Esophagus muscularis mucosa (tissue), 4 donors: Measurements from ENCODE around the gene TMEM167B. TPM values are rescaled to one million over a fixed set of nuclear protein-coding genes. Genes with fewer than 3 reads are reported as not detected.

Experiments used
- DNase-seq: peaks from one replicate; pipeline ENCODE4 v3.0.0-alpha.2; 2017; ENCODE audit errors: extremely low spot score
- H3K27ac ChIP-seq, 4 donors: fragments of 200-600 bp; sonication (generic); replicated peaks in 1 of 4; 1 replicate in 3 of 4; 2 replicates in 1 of 4; pipeline ENCODE4 v1.5.1; 2016 to 2019; ENCODE audit warnings: mild to moderate bottlenecking in 1 of 4
- H3K27me3 ChIP-seq, 4 donors: fragments of 200-600 bp; sonication (generic); one replicate each; pipeline versions ENCODE4 v1.5.1 to v1.6.0; 2016 to 2019
- H3K36me3 ChIP-seq, 4 donors: fragments of 200-600 bp; sonication (generic); one replicate each; pipeline ENCODE4 v1.5.1; 2016 to 2019
- H3K4me1 ChIP-seq, 4 donors: fragments of 200-600 bp; sonication (generic); one replicate each; pipeline ENCODE4 v1.5.1; 2016 to 2019
- H3K4me3 ChIP-seq, 4 donors: fragments of 200-600 bp; sonication (generic); 1 replicate in 2 of 4; 2 replicates in 2 of 4; pipeline ENCODE4 v1.5.1; 2016 to 2019; ENCODE audit warnings: mild to moderate bottlenecking in 4 of 4, moderate library complexity in 1 of 4
- H3K9me3 ChIP-seq, 4 donors: fragments of 200-600 bp; sonication (generic); 1 replicate in 3 of 4; 2 replicates in 1 of 4; pipeline ENCODE4 v1.5.1; 2016 to 2019
- CTCF ChIP-seq, 3 experiments: fragments of 200-600 bp in 2 of 3; fragments of 450-650 bp in 1 of 3; sonication (generic) in 2 of 3; IDR thresholded peaks; one replicate each; pipeline ENCODE4 v1.5.1; 2017 to 2019; ENCODE audit warnings: antibody characterized with exemption in 3 of 3, mild to moderate bottlenecking in 2 of 3, moderate library complexity in 1 of 3
- EP300 ChIP-seq: sonication (generic); formaldehyde crosslinking; IDR thresholded peaks from one replicate; pipeline ENCODE4 v1.6.1; 2017; ENCODE audit warnings: antibody characterized with exemption
- POLR2A ChIP-seq: fragments of 450-650 bp; IDR thresholded peaks from one replicate; pipeline ENCODE4 v1.6.1; 2017; ENCODE audit warnings: antibody characterized with exemption, moderate library complexity, mild to moderate bottlenecking, low read depth
- POLR2AphosphoS5 ChIP-seq, 2 donors: sonication (generic); formaldehyde crosslinking; IDR thresholded peaks; one replicate each; pipeline ENCODE4 v1.6.1; 2017; ENCODE audit warnings: antibody characterized with exemption in 2 of 2
- WGBS: methylation state at CpG from one replicate; pipeline ENCODE4 v1.1.5; 2018; 5-methylcytosine and 5-hydroxymethylcytosine counted together
- intact Hi-C: fragments of 100-400 bp; cut with DNase I; formaldehyde crosslinking; loops from one replicate; pipeline ENCODE4 v1.15.1; 2023
- total RNA-seq, 4 donors: library from RNA; depleted of rRNA; stranded (reverse); fragments of >200 nt; gene quantifications; one replicate each; pipeline versions ENCODE4 v1.1.0 to v1.2.1, GENCODE V29; 2016

The TMEM167B gene
- 10 to 100 TPM; 24.9 to 35.3 (median 27.5) TPM for total RNA-seq

DNA sequence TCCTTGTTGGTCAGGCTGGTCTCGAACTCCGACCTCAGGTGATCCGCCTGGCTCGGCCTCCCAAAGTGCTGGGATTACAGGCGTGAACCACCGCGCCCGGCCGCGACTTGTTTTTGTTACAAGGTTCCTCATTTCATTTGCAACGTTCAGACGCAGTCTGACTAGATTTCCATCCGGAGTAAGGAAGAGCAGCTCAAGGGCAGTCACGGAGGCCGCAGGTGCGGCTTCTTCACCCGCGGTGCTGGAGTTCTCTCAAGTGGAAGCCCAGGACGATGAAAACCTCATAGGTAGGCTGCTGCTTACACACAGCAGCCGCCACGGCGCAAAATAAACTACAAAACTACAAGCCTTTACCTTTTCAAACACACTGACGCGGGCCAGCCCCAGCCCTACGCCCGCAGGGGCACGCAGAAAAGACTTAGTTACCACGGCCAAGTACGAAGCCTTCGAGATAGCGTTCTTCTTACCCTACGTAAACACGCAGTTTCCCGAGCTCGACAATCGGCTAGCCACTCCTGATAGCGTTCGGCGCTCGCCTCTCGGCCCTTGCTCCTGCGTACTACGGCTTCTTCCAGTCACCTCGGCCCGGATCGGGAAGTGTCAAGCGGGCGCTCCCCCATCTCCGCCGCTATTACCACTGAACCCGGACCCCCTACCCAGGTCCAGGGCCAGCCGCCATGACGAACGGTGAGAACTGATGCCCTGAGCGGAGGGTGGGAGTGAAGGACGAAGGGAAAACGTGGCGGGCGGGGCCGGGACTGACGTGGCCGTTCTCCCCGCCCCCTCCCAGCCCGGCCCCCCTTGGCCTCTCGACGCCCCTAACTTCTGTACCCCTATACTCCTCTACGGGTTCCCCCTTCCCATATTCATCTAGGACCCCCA, at the start of gene TMEM167B:
Gene TMEM167B (plus strand): TSS at position 569 of the 882 bp plus-strand sequence. CDS start 109 bp downstream, at position 678.
- no peaks in the 10 kb centered on the region for H3K27me3 ChIP-seq
- TF ChIP-seq CTCF (IDR thresholded peaks at IDR 0.05), result no peak
- peak; percentile 95 to 96 for TF ChIP-seq POLR2AphosphoS5 (IDR thresholded peaks at IDR 0.05)
- no peak for TF ChIP-seq EP300
- TF ChIP-seq POLR2A, result peak; percentile 78
- intact Hi-C loops, result no loop called here
- no peaks in the 10 kb centered on the region for H3K9me3 ChIP-seq
- H3K27ac ChIP-seq, result peak within 1 kb of the TSS; percentile 94 to 99 (median 98)
- 4% methylated on average over 57 of the region's 67 CpGs for WGBS
- H3K4me3 ChIP-seq, result peak within 1 kb of the TSS; percentile 80 to 94 (median 83)
- peaks cover 42 to 60% (median 55%) of the 10 kb centered on the region in 4 donors for H3K4me1 ChIP-seq
- peak; percentile 97 for DNase-seq
- H3K36me3 ChIP-seq, result peaks cover 0 to 28% (median 15%) of the 10 kb centered on the region in 4 donors

DNA sequence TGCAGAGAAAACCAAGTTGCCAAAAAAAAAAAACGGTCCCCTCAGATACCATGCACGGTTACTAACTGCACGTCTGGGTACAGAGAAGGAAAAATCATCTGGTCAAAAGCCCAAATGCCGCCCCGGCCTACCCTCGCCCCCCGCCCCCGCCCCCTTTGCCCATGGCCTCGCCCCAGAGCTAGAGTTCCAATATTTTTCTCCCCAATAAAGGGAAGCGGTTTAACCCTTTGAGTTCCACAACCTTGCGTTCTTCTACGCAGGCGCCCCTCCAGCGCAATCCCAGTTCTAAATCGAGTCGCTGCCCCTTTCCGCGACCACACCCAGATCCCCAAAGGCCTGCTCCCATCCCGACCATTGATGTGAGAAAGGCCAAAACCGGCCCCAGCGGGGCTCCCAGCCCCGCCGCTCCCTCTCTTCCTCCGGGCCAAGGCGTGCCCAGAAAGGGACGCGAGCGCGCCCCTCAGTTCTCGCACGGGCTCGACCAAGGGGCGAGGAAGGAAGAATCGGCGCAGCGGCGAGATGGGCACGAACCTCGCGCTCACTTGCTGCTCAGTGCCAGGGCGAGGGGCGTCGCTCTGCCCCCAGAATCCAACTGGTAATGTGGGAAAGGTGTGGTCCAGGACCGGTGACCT, 49.5 kb upstream of the TMEM167B start:
- peak overlapping the region; percentile 86 to 91 (median 89) for H3K27ac ChIP-seq
- no peaks in the 10 kb centered on the region for H3K36me3 ChIP-seq
- under 1% methylated on average over 28 of the region's 44 CpGs for WGBS
- peaks cover 8 to 25% (median 22%) of the 10 kb centered on the region in 4 donors for H3K4me1 ChIP-seq
- no peaks in the 10 kb centered on the region for H3K27me3 ChIP-seq
- DNase-seq, result no peak
- peak overlapping the region; percentile 85 to 99 (median 98) for H3K4me3 ChIP-seq
- H3K9me3 ChIP-seq, result no peaks in the 10 kb centered on the region
- intact Hi-C loops, result no loop called here
- TF ChIP-seq CTCF (IDR thresholded peaks at IDR 0.05), result no peak

DNA sequence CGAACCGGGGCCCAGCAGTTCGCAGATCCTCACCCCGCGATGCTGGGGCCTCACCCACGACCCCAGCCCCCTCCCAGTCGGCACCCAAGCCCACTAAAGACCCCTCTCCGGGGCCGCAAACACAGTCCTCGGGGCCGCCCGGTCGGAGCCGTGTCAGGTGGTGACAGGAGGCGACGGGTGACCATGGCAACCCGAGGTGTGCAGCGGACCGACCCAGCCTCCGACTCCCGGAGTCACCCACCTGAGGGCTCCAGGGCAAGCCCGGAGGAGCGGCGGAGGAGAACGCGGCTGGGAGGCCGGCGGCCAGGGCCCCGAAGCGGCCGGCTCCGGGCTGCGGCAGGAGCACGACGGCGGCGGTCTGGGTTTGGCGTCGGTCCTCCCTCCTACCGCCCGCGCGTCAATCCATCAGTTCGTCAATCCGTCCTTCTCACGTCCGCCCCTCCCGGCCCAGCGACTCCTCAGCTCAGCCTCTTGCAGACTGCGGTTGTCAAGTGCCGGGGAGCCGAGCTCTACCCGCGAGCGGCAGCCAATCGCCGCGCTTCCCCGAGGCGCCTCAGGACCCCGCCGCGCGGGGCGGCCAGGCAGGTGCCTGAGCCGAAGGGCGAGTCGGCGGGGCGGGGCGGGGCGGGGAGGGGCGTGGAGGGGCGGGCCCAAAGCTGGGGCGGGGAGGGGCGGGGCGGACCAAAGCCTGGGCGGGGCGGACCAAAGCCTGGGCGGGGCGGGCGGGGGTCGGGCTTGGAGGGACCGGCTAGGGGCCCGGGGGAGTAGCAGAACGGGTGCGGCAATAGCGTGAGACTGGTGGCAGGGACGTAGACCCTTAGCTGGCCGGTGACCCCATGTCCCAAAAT, 48.7 kb upstream of the TMEM167B start, which contains the start of gene WDR47:
Gene WDR47 (minus strand): TSS at position 482 of the 848 bp plus-strand sequence. CDS start 18,590 bp downstream, outside the sequence.
- peak; percentile 99 for TF ChIP-seq POLR2AphosphoS5 (IDR thresholded peaks at IDR 0.05)
- no peak for TF ChIP-seq EP300
- peak; percentile 66 for TF ChIP-seq POLR2A
- WGBS, result 0% methylated on average over 8 of the region's 90 CpGs
- peaks cover 8 to 25% (median 22%) of the 10 kb centered on the region in 4 donors for H3K4me1 ChIP-seq
- no peaks in the 10 kb centered on the region for H3K9me3 ChIP-seq
- peak within 1 kb of the TSS; percentile 86 to 91 (median 89) for H3K27ac ChIP-seq
- peak within 1 kb of the TSS; percentile 85 to 99 (median 98) for H3K4me3 ChIP-seq
- no peaks in the 10 kb centered on the region for H3K36me3 ChIP-seq
- intact Hi-C loops, result no loop called here
- DNase-seq, result peak; percentile 97
- no peaks in the 10 kb centered on the region for H3K27me3 ChIP-seq

DNA sequence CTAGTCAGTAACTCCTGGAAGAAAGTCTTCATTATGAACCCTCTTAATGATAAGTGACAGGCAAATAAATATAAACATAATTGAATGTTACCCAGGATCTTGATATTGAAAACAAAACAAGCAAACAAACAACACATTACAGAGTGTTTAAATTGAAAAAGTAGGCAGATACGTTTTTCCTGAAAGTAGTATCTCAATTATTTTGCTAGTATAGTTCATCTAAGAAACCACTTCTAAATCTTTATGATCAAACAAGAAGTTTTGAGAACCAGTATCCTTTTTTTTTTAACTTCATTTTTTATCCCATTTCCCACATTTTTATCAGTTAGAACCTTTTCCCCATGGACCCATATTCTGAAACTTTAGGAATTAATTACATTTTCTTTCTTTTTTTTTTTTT, 45.0 kb upstream of the TMEM167B start:
- TF ChIP-seq POLR2A, result no peak
- TF ChIP-seq EP300, result no peak
- no peak for TF ChIP-seq CTCF (IDR thresholded peaks at IDR 0.05)
- no peak for TF ChIP-seq POLR2AphosphoS5 (IDR thresholded peaks at IDR 0.05)
- DNase-seq, result no peak
- Histone ChIP-seq H3K27me3 (no peaks in the 10 kb centered on the region), H3K9me3 (no peaks in the 10 kb centered on the region), H3K36me3 (no peaks in the 10 kb centered on the region), H3K4me3 (no peak overlapping the region), H3K27ac (no peak overlapping the region), H3K4me1 (peaks cover 1 to 11% (median 8%) of the 10 kb centered on the region in 4 donors)
- intact Hi-C loops, result no loop called here
- 74% methylated on average over 1 of the region's 1 CpG for WGBS
